ENCODE measurements around the gene ST7.

ST7 gene

GRCh38 chr7:117172283-117172682 is 219.0 kb downstream of the ST7 start:
- H3K36me3 ChIP-seq (ENCODE audit: control insufficient read depth, insufficient read depth, low read length) = no peaks in the 10 kb centered on the region
- no peaks in the 10 kb centered on the region for H3K27me3 ChIP-seq (ENCODE audit: control insufficient read depth, insufficient read depth, low read length)
- no peak overlapping the region for H3K4me3 ChIP-seq (ENCODE audit: low read length)
- H3K9me3 ChIP-seq (ENCODE audit: control insufficient read depth, low read length) = no peaks in the 10 kb centered on the region
- no peak overlapping the region for H3K9ac ChIP-seq (ENCODE audit: low read length)
- no peaks in the 10 kb centered on the region for H3K4me1 ChIP-seq (ENCODE audit: control insufficient read depth, insufficient read depth, low read length)

- no peaks in the 10 kb centered on the region for H3K36me3 ChIP-seq (ENCODE audit: control insufficient read depth, insufficient read depth, low read length)
- no peaks in the 10 kb centered on the region for H3K27me3 ChIP-seq (ENCODE audit: control insufficient read depth, insufficient read depth, low read length)
- no peak overlapping the region for H3K4me3 ChIP-seq (ENCODE audit: low read length)
- no peaks in the 10 kb centered on the region for H3K9me3 ChIP-seq (ENCODE audit: control insufficient read depth, low read length)
- no peaks in the 10 kb centered on the region for H3K4me1 ChIP-seq (ENCODE audit: control insufficient read depth, insufficient read depth, low read length)
- no peak overlapping the region for H3K9ac ChIP-seq (ENCODE audit: low read length)
Measured at GRCh38 chr7:117173035-117173770, 219.9 kb downstream of the ST7 start.

GRCh38 chr7:117176206-117176605 is 222.9 kb downstream of the ST7 start:
- Histone ChIP-seq H3K27me3 (ENCODE audit: control insufficient read depth, insufficient read depth, low read length) (no peaks in the 10 kb centered on the region), H3K9me3 (ENCODE audit: control insufficient read depth, low read length) (no peaks in the 10 kb centered on the region), H3K9ac (ENCODE audit: low read length) (no peak overlapping the region), H3K36me3 (ENCODE audit: control insufficient read depth, insufficient read depth, low read length) (no peaks in the 10 kb centered on the region), H3K4me3 (ENCODE audit: low read length) (no peak overlapping the region), H3K4me1 (ENCODE audit: control insufficient read depth, insufficient read depth, low read length) (no peaks in the 10 kb centered on the region)

- no peaks in the 10 kb centered on the region for H3K27me3 ChIP-seq (ENCODE audit: control insufficient read depth, insufficient read depth, low read length)
- H3K4me3 ChIP-seq (ENCODE audit: low read length) = no peak overlapping the region
- H3K9me3 ChIP-seq (ENCODE audit: control insufficient read depth, low read length) = no peaks in the 10 kb centered on the region
- no peaks in the 10 kb centered on the region for H3K4me1 ChIP-seq (ENCODE audit: control insufficient read depth, insufficient read depth, low read length)
- no peaks in the 10 kb centered on the region for H3K36me3 ChIP-seq (ENCODE audit: control insufficient read depth, insufficient read depth, low read length)
- no peak overlapping the region for H3K9ac ChIP-seq (ENCODE audit: low read length)
Measured at GRCh38 chr7:117178600-117178999, 225.3 kb downstream of the ST7 start.

DNA sequence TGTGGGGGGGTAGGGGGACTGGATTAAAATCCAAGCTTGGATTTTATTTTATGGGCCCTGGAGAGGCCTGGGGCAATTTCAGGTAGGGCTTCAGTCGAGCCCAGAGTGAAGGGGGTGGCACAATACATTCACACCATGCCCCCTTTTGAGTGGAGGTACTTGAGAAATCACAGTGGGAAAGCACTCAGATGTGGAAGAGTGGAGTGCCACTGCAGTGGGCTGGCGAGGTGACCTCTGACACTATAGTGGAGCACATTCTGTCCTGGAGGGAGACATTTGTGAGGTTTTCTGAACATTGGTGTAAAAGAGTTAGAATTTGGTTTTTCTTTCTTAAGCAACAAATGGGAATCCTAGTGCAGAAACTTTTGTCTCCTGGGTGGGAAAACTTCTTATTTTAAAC is 226.4 kb downstream of the ST7 start:
- no peaks in the 10 kb centered on the region for H3K36me3 ChIP-seq (ENCODE audit: control insufficient read depth, insufficient read depth, low read length)
- H3K4me1 ChIP-seq (ENCODE audit: control insufficient read depth, insufficient read depth, low read length) = no peaks in the 10 kb centered on the region
- H3K27me3 ChIP-seq (ENCODE audit: control insufficient read depth, insufficient read depth, low read length) = no peaks in the 10 kb centered on the region
- H3K9ac ChIP-seq (ENCODE audit: low read length) = no peak overlapping the region
- no peaks in the 10 kb centered on the region for H3K9me3 ChIP-seq (ENCODE audit: control insufficient read depth, low read length)
- no peak overlapping the region for H3K4me3 ChIP-seq (ENCODE audit: low read length)

DNA sequence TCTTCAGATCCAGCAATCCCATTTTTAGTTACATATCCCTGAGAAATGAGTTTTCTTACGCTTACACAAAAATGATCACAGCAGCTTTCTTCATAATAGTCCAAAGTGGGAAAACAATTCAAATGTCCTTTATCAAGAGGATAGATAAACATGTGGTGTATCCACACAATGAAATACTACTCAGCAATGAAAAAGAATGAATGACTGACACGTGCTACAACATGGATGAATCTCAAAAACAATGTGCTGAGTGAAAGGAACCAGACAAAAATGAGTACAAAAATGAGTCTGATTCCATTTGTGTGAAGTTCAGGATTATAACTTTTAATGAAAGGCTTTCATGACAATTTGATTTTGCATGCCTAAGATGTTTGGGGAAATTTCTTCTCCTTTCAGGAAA is 230.4 kb downstream of the ST7 start:
- Histone ChIP-seq H3K4me1 (ENCODE audit: control insufficient read depth, insufficient read depth, low read length) (no peaks in the 10 kb centered on the region), H3K9ac (ENCODE audit: low read length) (no peak overlapping the region), H3K36me3 (ENCODE audit: control insufficient read depth, insufficient read depth, low read length) (no peaks in the 10 kb centered on the region), H3K27me3 (ENCODE audit: control insufficient read depth, insufficient read depth, low read length) (no peaks in the 10 kb centered on the region), H3K4me3 (ENCODE audit: low read length) (no peak overlapping the region), H3K9me3 (ENCODE audit: control insufficient read depth, low read length) (no peaks in the 10 kb centered on the region)

DNA sequence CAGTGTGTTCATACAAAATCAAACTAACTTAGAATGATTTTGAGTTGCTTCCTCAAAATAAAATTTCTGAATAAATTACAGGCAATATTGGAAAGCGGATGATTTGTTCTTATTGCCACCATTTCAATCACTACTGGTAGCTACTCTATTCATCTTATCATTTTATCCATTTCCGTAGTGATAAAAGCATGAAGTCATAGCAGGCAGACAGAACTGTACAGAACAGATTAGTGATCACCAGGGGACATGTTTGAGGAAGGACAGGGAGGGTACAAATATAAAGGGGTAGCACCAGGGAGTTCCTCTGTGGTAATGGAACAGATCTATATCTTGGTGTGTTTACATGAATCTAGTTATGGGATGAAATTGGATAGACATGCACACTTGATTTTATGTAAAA is 231.1 kb downstream of the ST7 start:
- H3K36me3 ChIP-seq (ENCODE audit: control insufficient read depth, insufficient read depth, low read length) = no peaks in the 10 kb centered on the region
- H3K9me3 ChIP-seq (ENCODE audit: control insufficient read depth, low read length) = no peaks in the 10 kb centered on the region
- H3K27me3 ChIP-seq (ENCODE audit: control insufficient read depth, insufficient read depth, low read length) = no peaks in the 10 kb centered on the region
- H3K4me1 ChIP-seq (ENCODE audit: control insufficient read depth, insufficient read depth, low read length) = no peaks in the 10 kb centered on the region
- H3K9ac ChIP-seq (ENCODE audit: low read length) = no peak overlapping the region
- H3K4me3 ChIP-seq (ENCODE audit: low read length) = no peak overlapping the region

DNA sequence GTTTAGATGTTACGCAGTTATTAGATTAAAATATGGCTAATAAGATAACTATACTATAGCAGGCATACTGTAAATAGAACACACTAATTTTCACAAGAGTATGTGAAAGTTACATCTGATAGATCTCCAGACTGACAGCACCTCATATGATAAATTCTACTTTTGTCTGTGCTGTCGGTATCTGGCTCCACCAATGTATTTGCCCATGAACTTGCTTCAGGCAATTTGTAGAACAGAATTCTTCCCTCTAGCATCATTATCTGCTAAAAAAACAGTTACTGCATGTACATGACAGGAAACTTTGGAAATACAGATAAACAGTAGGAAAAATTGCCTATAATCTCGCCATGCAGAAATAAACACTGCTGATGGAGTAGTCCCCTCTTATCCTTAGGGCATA is 231.8 kb downstream of the ST7 start:
- no peak overlapping the region for H3K4me3 ChIP-seq (ENCODE audit: low read length)
- H3K27me3 ChIP-seq (ENCODE audit: control insufficient read depth, insufficient read depth, low read length) = no peaks in the 10 kb centered on the region
- H3K4me1 ChIP-seq (ENCODE audit: control insufficient read depth, insufficient read depth, low read length) = no peaks in the 10 kb centered on the region
- no peaks in the 10 kb centered on the region for H3K36me3 ChIP-seq (ENCODE audit: control insufficient read depth, insufficient read depth, low read length)
- H3K9me3 ChIP-seq (ENCODE audit: control insufficient read depth, low read length) = no peaks in the 10 kb centered on the region
- no peak overlapping the region for H3K9ac ChIP-seq (ENCODE audit: low read length)

- Histone ChIP-seq H3K36me3 (ENCODE audit: control insufficient read depth, insufficient read depth, low read length) (no peaks in the 10 kb centered on the region), H3K4me1 (ENCODE audit: control insufficient read depth, insufficient read depth, low read length) (no peaks in the 10 kb centered on the region), H3K9me3 (ENCODE audit: control insufficient read depth, low read length) (no peaks in the 10 kb centered on the region), H3K4me3 (ENCODE audit: low read length) (no peak overlapping the region), H3K27me3 (ENCODE audit: control insufficient read depth, insufficient read depth, low read length) (no peaks in the 10 kb centered on the region), H3K9ac (ENCODE audit: low read length) (no peak overlapping the region)
Measured at GRCh38 chr7:117186218-117187010, 233.1 kb downstream of the ST7 start.

GRCh38 chr7:117188376-117188775 is 235.1 kb downstream of the ST7 start:
- H3K36me3 ChIP-seq (ENCODE audit: control insufficient read depth, insufficient read depth, low read length) = no peaks in the 10 kb centered on the region
- no peak overlapping the region for H3K4me3 ChIP-seq (ENCODE audit: low read length)
- H3K4me1 ChIP-seq (ENCODE audit: control insufficient read depth, insufficient read depth, low read length) = no peaks in the 10 kb centered on the region
- H3K9me3 ChIP-seq (ENCODE audit: control insufficient read depth, low read length) = no peaks in the 10 kb centered on the region
- H3K27me3 ChIP-seq (ENCODE audit: control insufficient read depth, insufficient read depth, low read length) = no peaks in the 10 kb centered on the region
- H3K9ac ChIP-seq (ENCODE audit: low read length) = no peak overlapping the region

DNA sequence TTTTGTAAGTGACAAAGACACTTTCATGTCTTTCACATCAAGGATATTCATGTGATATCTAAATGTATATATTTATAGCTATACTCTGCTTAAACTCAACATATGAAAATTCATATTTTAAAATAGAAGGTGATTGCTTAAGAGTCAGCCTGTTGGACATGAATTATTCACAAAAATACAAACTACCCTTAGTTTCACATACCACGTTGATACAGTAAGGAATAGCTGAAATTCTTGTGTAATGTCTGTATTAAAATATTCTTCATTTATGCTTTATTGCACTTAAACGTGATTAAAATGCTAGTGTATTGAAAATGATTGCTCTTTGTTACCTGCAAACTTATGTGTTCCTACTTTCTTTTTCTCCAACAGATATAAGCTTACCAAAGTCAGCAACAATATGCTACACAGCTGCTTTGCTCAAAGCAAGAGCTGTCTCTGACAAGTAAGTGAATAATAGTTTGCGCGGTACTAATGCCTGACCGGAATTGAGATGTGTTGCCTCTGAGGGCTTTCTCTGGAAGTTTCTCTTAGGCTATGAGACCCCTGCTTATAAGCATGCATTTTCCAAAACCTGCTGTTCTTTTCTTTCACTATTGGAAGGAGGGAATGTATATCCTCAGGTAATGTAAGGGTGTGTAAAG is 235.8 kb downstream of the ST7 start:
- Histone ChIP-seq H3K36me3 (ENCODE audit: control insufficient read depth, insufficient read depth, low read length) (no peaks in the 10 kb centered on the region), H3K9ac (ENCODE audit: low read length) (no peak overlapping the region), H3K9me3 (ENCODE audit: control insufficient read depth, low read length) (no peaks in the 10 kb centered on the region), H3K4me1 (ENCODE audit: control insufficient read depth, insufficient read depth, low read length) (no peaks in the 10 kb centered on the region), H3K27me3 (ENCODE audit: control insufficient read depth, insufficient read depth, low read length) (no peaks in the 10 kb centered on the region), H3K4me3 (ENCODE audit: low read length) (no peak overlapping the region)

DNA sequence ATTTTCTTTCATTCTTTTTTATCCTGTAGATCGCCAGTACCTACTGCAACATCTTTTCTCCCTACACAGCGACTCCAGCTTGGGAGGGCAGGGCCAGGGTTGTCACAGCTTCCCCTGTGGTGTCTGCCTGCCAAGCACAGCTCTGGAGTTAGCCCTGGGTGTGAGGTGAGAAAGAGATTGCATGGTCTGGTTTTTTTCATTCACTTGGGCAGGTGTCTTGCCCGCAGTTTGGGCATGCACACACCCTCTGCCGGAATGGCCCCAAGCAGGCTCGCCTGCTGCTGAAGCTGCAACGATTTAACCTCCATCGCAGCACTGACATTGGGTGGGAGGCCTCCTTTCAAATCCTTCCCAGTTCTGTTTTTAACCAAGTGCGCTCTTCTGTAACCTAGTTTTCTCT is 236.8 kb downstream of the ST7 start:
- Histone ChIP-seq H3K9ac (ENCODE audit: low read length) (no peak overlapping the region), H3K4me1 (ENCODE audit: control insufficient read depth, insufficient read depth, low read length) (no peaks in the 10 kb centered on the region), H3K36me3 (ENCODE audit: control insufficient read depth, insufficient read depth, low read length) (no peaks in the 10 kb centered on the region)

More for the DNA sequence above, 236.8 kb downstream of the ST7 start:
- H3K9me3 ChIP-seq (ENCODE audit: control insufficient read depth, low read length) = no peaks in the 10 kb centered on the region
- no peak overlapping the region for H3K4me3 ChIP-seq (ENCODE audit: low read length)
- no peaks in the 10 kb centered on the region for H3K27me3 ChIP-seq (ENCODE audit: control insufficient read depth, insufficient read depth, low read length)

All from mucosa of stomach (tissue), 1 donor.